ENCODE data around the gene SECISBP2L.

DNA sequence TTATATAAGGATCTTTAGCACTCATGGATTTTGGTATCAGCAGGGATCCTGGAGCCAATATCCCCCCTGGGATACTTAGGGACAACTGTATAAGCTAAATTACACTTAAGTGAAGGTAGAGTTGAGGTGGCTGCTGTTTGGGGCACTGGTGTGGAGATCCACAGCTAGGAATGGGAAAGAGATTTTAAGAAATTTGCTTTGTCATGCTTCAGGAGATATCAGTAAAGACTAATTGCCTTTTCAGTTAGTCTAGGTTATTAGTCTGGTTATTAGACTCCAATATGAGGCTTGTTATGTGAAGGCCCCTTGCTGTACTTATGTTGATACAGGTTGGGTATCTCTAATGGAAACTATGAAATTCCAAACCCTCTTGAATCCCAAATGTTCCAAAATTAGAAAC lies 1.2 kb upstream of the SECISBP2L start:
- TF ChIP-seq CTCF (IDR thresholded peaks at IDR 0.05) (no peak), EZH2 (IDR thresholded peaks at IDR 0.05; ENCODE audit: borderline replicate concordance, insufficient read depth, low read depth, low read length, poor library complexity, severe bottlenecking) (no peak)
